GM18519 (cell line): ENCODE data around the gene AGPS.

Experiments
- ATAC-seq: cut with Tn5 transposase; IDR thresholded peaks from one replicate; pipeline ENCODE4 v1.9.1; 2021; ENCODE audit warnings: mild to moderate bottlenecking, moderate library complexity; ENCODE audit not compliant: unreplicated experiment, low FRiP score

The AGPS gene

DNA sequence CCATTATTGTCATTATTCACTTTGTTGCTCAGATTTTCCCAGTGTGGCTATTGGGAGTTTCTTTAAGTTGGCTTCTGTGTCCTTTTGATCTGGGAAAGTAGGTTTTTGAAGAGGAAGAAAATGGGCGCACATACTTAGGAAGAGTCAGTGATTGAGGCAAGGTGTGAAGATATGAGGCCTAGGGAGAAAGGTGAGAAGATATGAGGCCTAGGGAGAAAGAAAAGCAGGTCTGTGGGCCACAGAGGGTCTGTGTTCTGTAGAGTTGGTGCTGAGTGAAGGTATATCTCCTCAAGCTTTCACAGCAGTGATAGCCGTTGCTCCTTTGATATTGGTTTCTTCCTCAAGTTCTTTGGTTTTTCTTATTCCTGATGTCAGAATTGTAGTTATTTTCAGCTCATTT lies 126.2 kb downstream of the AGPS start:
- no peak for ATAC-seq

DNA sequence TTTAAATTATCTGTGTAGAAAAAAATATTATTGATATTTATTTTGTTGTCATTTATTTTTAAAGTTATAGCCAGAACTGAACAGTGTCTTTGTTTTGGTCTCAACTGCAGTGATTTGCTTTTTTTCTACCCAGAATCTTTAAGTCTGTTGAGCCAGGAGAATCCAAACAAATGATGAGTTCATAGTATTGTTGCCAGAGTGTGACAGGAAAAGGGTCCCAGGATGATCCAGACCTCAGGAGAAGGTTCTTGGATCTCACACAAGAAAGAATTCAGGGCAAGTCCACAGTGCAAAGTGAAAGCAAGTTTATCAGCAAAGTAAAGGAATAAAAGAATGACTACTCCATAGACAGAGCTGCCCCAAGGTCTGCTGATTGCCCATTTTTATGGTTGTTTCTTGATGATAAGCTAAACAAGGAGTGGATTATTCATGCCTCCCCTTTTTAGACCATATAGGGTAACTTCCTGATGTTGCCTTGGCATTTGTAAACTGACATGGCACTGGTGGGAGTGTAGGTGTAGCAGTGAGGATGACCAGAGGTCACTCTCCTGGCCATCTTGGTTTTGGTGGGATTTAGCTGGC lies 127.1 kb downstream of the AGPS start:
- ATAC-seq = no peak

DNA sequence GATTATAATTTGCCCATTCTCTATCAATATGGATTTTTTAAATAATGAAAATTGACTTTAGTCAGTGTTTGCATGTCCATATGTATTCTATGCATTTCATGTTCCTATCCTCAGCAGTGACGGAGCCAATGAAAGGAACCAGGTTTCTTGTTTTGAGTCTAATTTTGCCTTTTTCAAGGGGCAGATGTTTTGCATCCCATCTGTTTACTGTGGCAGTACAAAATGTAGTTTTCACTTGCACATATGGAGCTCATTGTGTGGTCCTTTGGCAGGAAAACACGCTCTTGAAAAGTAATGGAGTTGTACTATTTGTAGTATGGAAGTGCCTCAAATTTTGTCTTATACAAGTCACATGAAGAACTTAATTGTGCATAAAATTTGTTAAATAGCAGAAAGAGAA lies 127.8 kb downstream of the AGPS start:
- no peak for ATAC-seq

DNA sequence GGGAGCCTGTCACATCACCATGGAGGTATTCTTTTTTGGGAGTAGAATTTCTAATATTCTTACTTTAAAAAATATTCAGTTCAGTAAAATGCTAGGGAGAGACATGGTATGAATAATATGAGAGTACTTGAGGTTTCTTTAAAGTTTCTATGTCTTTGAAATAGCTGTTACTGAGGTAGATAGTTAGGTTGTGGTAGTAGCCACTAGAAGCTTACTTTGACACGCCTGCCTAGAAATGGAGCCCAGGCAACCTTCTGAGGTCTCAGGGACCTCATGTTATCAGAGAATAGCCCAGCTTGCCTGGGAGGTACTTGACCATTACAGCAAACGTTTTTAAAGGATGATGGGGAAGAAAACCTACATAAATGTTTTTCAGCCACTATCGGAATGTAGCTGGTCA lies 131.2 kb downstream of the AGPS start:
- ATAC-seq = no peak

DNA sequence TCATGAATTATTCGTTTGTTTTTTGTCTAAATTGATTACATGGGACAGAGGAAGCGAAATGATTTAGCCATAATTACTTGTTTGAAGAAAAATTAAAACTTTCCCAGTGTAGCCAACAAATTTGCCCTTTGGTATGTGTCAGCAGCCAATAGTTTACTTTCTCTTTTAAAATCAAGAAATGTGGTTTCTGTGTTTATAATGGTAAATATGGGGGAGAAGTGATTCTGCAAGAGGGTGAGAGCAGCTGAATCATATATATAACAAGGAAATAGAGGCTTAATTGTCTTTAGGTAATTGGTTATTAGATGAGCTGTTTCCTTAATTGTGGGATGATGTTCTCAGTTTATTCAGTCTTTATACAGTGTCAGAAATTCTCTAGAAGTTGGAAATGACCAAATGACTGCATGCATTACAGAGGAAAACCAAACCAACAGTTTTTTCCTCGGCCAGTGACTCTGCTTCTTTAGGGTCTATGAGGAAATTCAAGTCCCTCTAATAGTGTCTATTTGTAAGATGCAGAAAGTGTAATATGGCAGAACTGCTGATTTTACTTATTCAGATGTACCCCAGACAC lies 132.9 kb downstream of the AGPS start:
- no peak for ATAC-seq

DNA sequence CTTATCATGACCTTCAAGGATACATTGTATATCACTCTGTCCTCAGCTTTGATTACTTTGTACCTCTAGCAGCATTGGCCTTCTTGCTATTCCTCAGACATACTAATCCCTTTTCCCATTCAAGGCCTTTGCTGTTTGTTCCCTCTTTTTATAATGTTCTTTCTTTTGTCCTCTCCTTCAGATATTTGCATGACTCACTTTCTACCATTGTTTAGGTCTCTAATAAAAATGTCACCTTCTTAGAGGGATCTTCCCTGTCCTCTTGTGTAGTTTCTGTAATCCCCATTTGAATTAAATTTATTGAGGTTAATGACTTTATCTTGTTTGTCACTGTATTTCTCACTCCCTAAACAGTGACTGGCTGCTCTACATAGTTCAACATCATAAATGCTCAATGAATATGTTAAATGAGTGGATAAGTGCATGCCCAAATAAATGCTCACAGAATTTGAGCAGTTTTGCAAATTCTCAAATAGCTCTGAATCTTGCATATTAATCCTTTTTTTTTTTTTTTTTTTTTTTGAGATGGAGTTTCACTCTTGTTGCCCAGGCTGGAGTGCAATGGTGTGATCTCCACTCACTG lies 135.9 kb downstream of the AGPS start:
- ATAC-seq = no peak

DNA sequence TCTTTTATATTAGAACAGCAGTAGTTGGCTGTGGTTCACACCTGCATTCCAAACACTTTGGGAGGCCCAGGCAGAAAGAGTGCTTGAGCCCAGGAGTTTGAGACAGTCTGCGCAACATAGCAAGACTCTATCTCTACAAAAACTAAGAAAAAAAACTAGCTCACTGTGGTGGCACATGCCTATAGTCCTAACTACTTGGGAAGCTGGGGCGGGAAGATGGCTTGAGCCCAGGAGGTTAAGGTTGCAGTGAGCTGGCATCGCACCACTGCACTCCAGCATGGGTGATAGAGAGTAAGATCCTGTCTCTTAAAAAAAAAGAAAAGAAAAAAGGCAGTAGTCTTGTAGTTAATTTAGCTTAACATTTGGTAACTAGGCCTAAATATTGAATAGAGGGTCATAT lies 136.6 kb downstream of the AGPS start:
- no peak for ATAC-seq

DNA sequence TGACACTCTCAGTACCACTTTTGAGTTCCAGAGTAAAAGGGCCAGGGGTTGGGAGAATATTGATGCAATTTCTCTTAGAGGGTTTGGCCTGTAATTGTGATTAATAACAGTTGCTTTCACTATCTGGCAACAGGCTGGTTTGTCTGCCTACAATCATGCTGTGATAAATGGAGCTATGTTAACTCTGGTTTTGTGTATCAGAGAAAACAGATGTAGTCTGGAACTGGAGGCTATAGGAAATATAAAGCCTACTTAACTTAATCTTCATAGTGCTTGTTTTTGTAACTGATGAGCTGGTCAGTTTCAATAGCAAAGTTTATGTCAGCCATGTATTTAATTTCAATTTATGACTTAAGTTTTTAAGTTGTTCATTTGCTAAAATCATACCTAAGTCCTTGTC lies 138.0 kb downstream of the AGPS start:
- ATAC-seq = no peak

DNA sequence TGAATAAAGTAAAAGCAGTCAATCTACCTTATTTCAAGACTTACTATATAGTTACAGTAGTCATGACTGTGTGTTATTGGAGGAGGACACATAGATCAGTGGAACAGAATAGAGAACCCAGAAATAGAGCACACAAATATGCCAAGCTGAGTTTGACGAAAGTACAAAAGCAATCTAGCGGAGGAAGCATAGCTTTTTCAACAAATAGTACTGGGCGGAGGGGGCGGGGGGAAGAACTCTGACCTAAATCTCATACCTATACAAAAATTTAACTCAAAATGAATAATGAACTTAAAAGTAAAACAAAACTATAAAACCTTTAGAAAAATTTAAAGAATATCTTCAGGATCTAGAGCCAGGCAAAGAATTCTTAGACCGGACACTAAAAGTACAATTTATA lies 139.1 kb downstream of the AGPS start:
- no peak for ATAC-seq

DNA sequence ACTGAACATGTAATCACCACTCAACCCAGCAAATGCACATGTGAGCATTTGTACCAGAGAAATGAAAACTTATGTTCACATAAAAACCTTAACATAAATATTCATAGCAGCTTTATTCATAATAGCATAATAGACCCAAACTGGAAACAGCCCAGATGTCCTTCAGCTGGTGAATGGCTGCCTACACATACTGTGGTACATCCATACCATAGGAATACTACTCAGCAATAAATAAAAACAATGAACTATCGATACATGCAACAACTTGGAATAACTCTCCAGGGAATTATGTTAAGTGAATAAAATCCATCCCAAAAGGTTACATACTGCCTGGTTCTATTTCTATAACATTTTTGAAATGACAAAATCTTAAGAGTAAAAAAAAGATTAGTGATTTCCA lies 140.0 kb downstream of the AGPS start:
- ATAC-seq = no peak

DNA sequence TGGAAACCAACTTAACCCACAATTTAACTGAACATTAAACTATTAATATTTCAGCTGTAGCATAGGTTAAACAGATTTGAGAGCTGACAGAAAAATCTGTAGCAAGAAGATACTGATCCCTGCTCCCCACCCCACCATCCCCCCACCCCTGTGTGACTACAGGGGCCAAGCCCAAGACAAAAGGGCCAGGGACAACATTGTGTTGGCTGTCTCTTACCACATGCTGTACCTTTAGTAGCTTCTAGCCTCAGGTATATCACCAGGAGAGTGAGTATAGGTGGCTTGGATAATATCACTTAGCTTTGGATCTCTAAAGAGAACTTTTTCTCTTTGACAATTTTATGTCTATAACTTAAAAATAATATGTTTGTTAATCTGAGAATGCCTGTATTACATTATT lies 140.7 kb downstream of the AGPS start:
- no peak for ATAC-seq

DNA sequence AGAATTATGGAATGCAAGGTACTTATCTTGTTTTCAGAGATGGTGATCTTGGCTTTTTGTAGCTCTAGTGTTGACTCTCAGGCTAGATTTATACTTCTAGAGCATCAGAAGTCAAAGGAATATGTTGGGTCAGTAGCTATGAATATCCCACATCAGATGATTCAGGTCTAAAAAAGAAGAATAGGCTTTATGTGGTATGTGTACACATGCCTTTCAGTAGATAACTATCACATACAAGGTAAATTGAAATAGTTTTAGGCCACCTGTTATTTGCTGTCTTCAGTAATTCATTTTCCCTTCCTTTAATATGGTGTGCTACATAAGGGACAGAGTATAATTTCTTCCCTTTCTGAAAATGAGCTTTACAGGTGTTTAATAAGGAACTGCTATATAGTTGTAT lies 142.4 kb downstream of the AGPS start:
- ATAC-seq = no peak

DNA sequence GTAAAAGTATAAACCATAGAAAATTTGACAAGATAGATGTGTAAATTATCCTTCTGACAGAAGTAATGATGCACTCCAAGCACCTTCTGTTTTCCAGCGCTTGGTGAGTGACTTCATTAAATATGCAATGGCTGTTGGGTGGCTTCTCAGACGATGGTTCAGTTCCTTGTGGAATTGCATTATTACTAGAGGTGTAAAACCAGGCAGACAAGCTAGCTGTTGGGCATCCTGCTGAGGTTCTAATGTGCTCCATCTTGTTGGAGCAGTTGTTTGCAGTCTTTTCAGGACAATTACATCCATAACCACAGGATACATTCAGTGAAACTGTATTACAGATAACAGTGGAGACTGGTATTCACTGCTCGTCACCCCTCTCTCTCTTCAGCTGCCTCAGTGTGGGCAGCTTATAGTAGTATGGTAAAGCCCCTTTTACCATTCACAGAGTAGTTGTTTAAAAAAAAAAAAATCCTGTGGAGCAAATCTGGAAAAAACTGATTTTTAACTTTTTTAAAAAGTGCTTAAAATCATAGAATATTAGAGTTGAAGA lies 143.5 kb downstream of the AGPS start:
- no peak for ATAC-seq

DNA sequence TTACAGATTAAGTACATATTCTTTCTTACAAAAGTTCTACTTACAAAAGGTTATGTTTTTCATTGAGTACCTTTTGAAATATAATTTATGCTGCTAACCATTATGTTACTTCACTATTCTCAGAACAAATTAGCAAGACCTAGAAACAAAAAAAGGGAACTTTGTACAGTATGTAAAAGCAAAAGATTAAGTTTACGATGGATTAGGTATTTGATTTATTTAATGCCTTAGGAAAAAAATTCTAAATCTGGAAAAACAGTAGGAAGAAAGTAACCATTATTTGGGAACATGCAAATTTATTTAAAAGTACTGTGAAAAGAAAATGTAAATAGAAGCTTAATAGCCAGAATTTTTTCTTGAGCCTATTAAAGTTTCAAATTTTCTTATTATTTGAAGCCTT lies 144.6 kb downstream of the AGPS start:
- no peak for ATAC-seq

DNA sequence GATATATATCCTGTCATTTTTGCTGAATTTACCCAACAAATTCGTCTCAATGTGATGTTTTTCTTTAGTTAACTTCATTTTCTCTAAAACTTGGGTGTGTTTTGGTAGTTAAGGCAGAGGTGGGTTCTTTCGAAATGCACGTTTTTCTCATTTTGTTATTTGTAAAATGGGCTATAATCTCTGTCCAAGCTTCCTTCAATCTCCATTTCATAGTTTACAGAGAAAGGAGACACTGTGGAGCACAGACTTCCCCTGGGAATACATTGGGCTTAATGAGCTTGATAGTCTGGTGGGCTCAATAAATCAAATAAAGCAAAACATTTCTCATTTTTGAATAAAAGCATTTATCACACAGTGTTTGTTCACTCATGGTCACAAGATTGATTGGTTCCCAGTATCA lies 145.1 kb downstream of the AGPS start:
- ATAC-seq = no peak

DNA sequence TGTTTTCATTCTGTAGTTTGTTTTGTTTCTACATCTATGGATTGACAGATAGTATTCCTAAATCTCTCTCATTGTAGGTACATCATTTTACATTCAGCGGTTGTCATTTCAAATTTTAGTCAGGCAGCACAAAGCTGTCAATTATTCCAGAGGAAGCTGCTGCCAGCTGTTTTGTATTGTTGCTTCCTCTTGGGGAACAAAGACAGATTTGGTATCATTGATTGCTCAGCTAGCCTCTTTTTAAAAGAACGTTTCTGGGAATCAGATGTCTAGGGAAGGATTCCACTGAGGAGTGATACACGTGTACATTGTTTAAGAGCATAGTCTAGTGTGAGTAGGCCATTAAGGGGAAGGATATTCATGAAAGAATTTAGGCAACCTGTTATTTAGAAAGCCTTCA lies 145.8 kb downstream of the AGPS start:
- ATAC-seq = no peak

DNA sequence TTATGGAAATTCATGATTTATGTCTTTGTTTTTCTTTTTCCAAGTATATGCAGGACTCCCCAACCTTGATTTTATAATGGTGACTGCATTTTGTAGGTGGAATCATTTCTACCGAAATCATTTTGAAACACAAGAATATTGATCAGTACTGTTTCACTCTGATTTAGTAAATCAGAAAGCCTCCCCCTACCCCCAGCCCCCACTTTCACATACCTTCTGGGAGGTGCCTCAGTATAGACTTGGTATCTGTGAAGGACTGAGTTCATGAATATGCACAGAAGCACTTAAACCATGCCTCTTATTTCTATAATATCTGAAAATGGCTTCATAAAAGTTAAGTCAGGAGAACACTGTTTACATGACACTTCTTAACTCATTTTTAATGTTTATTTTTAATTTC lies 147.7 kb downstream of the AGPS start:
- ATAC-seq = no peak

DNA sequence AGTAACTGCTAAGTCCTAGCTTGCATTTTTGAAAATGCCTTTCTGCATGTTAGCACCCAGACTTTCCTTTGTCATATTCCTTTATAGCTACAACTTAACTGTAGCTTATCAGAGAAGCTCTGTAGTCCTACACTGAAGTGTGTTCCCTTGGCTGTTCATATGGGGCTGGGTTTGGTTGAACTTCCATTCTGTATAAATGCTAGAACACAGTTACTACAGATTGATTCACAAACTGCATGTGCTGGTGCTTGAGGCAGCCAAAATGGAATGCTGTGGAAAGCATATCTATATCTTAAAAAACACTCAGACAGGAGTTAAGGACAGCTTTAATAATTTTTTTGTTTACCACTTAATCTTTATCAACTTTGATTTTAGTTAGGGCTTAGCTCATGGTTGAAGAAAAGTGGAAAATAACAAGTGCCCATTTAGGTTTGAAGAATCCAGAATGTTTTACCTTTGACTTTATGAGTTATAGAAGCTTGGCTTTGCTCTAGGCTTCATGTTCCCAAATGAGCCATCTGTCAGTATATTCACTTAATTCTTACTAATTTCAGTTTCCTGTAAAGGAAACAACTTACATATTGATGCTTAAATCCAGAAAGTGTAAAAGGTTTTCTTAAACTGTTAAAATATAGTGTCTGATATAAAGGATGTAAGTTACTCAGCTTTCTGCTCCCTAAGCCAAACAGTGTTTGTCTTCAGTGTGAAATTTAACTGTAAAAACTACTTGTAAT lies 148.9 kb downstream of the AGPS start:
- ATAC-seq = no peak

DNA sequence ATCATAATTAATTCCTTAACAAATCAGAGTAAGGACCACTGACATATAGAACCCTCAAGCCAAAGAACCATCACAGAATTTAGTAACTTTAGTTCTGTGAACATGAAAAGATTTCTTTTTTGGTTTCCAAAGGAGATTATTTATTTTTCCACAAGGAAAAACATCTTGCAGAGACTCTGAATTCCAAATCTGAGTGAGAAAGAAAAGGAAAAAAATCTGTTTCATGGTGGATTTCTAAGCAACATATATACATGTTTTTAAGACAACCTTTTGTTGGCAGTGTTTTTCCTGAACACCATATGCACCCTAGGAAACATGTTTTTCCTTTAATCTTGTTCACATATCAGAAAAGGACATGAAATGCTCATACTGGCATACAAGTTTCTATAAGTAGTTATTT lies 149.8 kb downstream of the AGPS start:
- ATAC-seq = no peak

DNA sequence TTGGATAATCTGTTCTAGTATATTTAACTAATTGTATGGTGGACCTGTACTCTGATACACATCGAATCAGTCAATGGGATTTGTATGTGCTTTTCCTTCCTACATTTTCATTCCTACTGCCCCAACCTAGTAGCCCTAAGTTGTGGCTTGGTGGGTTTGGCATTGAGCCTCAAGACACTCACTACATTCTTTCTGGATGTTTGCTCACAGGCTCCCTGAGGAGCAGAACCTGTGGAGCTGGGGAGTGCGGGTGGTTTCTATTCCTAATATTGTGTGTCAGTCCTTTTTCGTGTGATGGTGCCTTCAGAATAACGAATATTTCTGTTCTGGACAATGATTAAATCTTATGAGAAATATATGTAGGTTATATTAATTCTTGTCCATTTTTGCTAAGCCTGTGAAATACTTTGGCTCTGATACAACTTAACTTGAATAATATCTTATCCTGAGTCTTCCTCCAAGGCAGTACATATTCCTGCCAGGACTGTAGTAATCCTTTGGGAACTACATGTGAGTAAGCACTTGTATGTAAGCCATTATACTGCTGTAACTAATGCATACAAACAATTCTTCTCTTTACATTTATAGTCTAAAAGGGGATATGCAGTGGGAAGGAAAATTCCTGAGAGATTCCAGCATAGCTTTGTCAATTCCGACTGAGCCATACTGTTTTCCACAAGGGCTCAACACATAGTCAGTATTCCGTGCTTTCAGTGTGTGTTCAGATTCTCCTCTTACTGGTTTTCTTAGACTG lies 150.6 kb downstream of the AGPS start:
- ATAC-seq = no peak

DNA sequence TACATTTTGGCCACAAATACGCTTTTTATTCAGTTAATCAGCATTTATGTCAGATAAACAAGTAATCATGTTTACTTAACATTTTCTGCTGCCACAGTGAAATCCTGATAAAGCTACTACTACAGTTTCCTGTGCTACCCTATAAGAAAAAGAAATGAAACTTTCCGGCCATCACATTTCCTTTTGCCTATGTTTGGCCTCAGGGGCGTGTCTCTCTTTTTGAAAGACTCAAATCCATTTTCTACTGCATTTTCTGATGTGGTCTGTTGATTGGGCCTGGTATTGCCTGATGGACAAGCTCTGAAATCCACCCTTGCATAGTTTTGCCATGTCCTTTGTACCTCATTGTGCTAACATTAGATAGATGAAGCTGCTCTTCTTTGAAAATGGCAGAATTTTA lies 152.6 kb downstream of the AGPS start:
- ATAC-seq = no peak
